Measurements from ENCODE around the gene PROCA1.
"Not testable (repeated sequence)": the region's sequence is repeated elsewhere in the genome, so short reads cannot be mapped to it uniquely, and the experiment has no call there.

The PROCA1 gene

DNA sequence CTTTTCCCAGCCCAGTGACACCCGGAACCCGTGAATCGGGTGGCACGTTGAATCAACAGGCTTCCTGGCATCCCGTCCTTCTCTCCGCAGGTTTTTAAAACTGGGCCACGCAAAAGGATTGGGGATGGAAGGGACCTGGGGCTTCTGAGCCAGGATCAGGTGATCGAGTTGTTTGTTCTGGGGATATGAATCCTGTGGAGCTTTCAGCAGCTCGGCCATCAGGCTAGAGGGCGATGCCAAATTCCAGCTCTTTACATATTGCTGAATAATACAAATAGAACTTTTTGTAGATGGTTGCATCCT lies 49.2 kb downstream of the PROCA1 start:
- no peak for DNase-seq

DNA sequence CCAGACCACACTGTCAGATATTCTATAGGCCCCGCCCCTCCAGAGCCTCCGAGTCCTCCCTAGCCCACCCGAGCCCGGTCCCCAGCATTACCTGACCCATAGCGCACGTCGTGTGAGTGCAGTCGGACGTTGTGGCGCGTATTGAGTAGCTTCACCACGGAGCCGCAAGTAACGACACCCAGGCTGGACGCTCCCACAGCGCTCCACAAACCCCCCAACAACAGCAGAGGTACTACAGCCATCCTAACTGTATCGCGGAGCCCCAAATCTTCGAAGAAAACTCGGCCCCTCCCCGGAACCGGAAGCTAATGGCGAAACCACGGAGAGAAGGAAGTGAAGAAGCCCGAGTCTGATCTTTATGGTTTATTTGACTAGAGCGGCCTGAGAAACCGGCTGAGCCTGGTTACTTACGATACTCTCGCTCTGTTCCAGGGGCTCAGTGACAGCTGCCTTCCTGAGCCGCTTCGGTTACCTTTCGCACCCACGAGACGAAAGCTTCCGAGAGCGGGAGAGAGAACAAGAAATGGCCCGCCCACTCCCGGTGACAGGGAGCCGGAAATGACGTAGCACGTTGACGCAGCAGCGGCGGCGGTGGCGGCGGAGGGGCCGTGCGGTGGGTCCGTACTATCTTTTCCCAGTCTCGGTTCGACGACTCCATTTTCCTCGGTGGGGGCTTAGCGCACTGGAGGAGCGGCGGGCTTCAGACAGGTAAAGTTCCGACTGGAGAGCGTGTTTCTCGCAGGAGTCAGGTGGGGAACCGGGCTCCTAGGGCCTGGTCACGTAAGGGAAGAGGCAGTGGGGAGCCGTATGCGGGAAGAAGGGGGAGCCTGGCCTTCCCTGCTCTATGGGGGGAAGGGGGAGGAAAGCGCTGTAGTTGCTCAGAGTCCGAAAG lies 49.8 kb downstream of the PROCA1 start, which contains the start of the genes SDF2 and SUPT6H:
SDF2 (minus strand) TSS at position 272 of the 892 bp plus-strand sequence; CDS start at position 242, 30 bp downstream.
SUPT6H (plus strand) TSS at position 571 of the 892 bp plus-strand sequence. CDS start 11,197 bp downstream, outside the sequence.
- DNase-seq: peak; percentile 95

DNA sequence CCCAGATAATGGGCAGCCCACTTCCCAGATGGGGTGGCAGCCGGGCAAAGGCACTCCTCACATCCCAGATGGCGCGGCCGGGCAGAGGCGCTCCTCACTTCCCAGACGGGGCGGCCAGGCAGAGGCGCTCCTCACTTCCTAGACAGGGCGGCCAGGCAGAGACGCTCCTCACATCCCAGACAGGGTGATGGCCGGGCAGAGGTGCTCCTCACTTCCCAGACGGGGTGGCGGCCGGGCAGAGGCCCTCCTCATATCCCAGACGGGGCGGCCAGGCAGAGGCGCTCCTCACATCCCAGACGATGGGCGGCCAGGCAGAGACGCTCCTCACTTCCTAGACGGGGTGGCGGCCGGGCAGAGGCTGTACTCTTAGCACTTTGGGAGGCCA lies 52.2 kb downstream of the PROCA1 start:
- DNase-seq: not testable (repeated sequence)

GRCh38 chr17:28658766-28659496 lies 52.8 kb downstream of the PROCA1 start:
- DNase-seq: not testable (repeated sequence)

DNA sequence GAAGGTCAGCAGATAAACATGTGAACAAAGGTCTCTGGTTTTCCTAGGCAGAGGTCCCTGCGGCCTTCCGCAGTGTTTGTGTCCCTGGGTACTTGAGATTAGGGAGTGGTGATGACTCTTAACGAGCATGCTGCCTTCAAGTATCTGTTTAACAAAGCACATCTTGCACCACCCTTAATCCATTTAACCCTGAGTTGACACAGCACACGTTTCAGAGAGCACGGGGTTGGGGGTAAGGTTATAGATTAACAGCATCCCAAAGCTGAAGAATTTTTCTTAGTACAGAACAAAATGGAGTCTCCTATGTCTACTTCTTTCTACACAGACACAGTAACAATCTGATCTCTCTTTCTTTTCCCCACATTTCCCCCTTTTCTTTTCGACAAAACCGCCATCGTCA lies 53.3 kb downstream of the PROCA1 start:
- DNase-seq: not testable (repeated sequence)

GRCh38 chr17:28657756-28658155 lies 53.9 kb downstream of the PROCA1 start:
- DNase-seq: no peak

- no peak for DNase-seq
Observed at GRCh38 chr17:28655160-28655559, 56.5 kb downstream of the PROCA1 start.
